ENCODE results near the gene PHF13.

DNA sequence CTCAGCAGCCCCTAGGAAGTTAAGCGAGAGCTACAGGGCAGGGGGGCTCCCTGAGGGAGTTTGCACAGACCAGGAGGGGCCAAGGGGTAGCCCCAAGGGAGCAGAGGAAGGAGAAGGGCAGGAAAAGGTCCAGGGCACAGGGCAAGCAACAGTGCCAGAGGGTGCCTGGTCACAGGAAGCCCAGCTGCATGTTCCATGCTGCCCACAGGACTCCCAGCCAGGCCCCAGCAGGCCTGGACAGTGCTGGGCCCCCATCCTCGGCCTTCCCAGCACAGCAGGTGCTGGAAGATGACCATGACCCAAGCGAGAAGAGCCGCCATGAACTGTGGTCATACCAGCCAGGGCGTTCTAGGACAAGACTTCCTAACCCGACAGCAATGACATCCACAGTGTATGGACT is 21.9 kb upstream of the PHF13 start:
- TF ChIP-seq, protein P1, sequence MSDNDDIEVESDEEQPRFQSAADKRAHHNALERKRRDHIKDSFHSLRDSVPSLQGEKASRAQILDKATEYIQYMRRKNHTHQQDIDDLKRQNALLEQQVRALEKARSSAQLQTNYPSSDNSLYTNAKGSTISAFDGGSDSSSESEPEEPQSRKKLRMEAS (IDR thresholded peaks at IDR 0.05) = no peak
- TF ChIP-seq, protein P2, sequence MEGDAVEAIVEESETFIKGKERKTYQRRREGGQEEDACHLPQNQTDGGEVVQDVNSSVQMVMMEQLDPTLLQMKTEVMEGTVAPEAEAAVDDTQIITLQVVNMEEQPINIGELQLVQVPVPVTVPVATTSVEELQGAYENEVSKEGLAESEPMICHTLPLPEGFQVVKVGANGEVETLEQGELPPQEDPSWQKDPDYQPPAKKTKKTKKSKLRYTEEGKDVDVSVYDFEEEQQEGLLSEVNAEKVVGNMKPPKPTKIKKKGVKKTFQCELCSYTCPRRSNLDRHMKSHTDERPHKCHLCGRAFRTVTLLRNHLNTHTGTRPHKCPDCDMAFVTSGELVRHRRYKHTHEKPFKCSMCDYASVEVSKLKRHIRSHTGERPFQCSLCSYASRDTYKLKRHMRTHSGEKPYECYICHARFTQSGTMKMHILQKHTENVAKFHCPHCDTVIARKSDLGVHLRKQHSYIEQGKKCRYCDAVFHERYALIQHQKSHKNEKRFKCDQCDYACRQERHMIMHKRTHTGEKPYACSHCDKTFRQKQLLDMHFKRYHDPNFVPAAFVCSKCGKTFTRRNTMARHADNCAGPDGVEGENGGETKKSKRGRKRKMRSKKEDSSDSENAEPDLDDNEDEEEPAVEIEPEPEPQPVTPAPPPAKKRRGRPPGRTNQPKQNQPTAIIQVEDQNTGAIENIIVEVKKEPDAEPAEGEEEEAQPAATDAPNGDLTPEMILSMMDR (IDR thresholded peaks at IDR 0.05) = no peak
- TF ChIP-seq PHF8 (IDR thresholded peaks at IDR 0.05; ENCODE audit: borderline replicate concordance, low read depth) = no peak
- TF ChIP-seq RAD21 (conservative IDR thresholded peaks at IDR 0.05 in 1 of 2, IDR thresholded peaks at IDR 0.05 in 1 of 2) = no peak
- TF ChIP-seq, protein P3, sequence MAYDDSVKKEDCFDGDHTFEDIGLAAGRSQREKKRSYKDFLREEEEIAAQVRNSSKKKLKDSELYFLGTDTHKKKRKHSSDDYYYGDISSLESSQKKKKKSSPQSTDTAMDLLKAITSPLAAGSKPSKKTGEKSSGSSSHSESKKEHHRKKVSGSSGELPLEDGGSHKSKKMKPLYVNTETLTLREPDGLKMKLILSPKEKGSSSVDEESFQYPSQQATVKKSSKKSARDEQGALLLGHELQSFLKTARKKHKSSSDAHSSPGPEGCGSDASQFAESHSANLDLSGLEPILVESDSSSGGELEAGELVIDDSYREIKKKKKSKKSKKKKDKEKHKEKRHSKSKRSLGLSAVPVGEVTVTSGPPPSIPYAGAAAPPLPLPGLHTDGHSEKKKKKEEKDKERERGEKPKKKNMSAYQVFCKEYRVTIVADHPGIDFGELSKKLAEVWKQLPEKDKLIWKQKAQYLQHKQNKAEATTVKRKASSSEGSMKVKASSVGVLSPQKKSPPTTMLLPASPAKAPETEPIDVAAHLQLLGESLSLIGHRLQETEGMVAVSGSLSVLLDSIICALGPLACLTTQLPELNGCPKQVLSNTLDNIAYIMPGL (CRISPR knock-in tag; IDR thresholded peaks at IDR 0.05; ENCODE audit: borderline replicate concordance) = no peak
- TF ChIP-seq GATA3 (IDR thresholded peaks at IDR 0.05; ENCODE audit: borderline replicate concordance) = no peak
- TF ChIP-seq, protein P4, sequence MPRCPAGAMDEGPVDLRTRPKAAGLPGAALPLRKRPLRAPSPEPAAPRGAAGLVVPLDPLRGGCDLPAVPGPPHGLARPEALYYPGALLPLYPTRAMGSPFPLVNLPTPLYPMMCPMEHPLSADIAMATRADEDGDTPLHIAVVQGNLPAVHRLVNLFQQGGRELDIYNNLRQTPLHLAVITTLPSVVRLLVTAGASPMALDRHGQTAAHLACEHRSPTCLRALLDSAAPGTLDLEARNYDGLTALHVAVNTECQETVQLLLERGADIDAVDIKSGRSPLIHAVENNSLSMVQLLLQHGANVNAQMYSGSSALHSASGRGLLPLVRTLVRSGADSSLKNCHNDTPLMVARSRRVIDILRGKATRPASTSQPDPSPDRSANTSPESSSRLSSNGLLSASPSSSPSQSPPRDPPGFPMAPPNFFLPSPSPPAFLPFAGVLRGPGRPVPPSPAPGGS (IDR thresholded peaks at IDR 0.05) = no peak
- TF ChIP-seq EHMT2 (IDR thresholded peaks at IDR 0.05; ENCODE audit: low read depth) = no peak
- TF ChIP-seq EP300 (IDR thresholded peaks at IDR 0.05) = no peak
- no peak for TF ChIP-seq RCOR1 (IDR thresholded peaks at IDR 0.05; ENCODE audit: low read depth, low read length)
- TF ChIP-seq, protein P5, sequence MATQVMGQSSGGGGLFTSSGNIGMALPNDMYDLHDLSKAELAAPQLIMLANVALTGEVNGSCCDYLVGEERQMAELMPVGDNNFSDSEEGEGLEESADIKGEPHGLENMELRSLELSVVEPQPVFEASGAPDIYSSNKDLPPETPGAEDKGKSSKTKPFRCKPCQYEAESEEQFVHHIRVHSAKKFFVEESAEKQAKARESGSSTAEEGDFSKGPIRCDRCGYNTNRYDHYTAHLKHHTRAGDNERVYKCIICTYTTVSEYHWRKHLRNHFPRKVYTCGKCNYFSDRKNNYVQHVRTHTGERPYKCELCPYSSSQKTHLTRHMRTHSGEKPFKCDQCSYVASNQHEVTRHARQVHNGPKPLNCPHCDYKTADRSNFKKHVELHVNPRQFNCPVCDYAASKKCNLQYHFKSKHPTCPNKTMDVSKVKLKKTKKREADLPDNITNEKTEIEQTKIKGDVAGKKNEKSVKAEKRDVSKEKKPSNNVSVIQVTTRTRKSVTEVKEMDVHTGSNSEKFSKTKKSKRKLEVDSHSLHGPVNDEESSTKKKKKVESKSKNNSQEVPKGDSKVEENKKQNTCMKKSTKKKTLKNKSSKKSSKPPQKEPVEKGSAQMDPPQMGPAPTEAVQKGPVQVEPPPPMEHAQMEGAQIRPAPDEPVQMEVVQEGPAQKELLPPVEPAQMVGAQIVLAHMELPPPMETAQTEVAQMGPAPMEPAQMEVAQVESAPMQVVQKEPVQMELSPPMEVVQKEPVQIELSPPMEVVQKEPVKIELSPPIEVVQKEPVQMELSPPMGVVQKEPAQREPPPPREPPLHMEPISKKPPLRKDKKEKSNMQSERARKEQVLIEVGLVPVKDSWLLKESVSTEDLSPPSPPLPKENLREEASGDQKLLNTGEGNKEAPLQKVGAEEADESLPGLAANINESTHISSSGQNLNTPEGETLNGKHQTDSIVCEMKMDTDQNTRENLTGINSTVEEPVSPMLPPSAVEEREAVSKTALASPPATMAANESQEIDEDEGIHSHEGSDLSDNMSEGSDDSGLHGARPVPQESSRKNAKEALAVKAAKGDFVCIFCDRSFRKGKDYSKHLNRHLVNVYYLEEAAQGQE (IDR thresholded peaks at IDR 0.05) = no peak

All from A549 (cell line).